ENCODE results near the gene SEL1L3.

SEL1L3 gene

GRCh38 chr4:25838526-25838925, 24.3 kb downstream of the SEL1L3 start:
- no peak for TF ChIP-seq CTCF (conservative IDR thresholded peaks at IDR 0.05)
- H3K27ac ChIP-seq: no peak overlapping the region

- TF ChIP-seq CTCF (conservative IDR thresholded peaks at IDR 0.05): no peak
- H3K27ac ChIP-seq: no peak overlapping the region
Measured at GRCh38 chr4:25837107-25837506, 25.7 kb downstream of the SEL1L3 start.

- no peak overlapping the region for H3K27ac ChIP-seq
- TF ChIP-seq CTCF (conservative IDR thresholded peaks at IDR 0.05): no peak
Measured at GRCh38 chr4:25835384-25835783, 27.4 kb downstream of the SEL1L3 start.

GRCh38 chr4:25834411-25835107, 28.2 kb downstream of the SEL1L3 start:
- H3K27ac ChIP-seq: no peak overlapping the region
- no peak for TF ChIP-seq CTCF (conservative IDR thresholded peaks at IDR 0.05)

GRCh38 chr4:25830548-25830947, 32.2 kb downstream of the SEL1L3 start:
- H3K27ac ChIP-seq: no peak overlapping the region
- TF ChIP-seq CTCF (conservative IDR thresholded peaks at IDR 0.05): no peak

- H3K27ac ChIP-seq: no peak overlapping the region
- no peak for TF ChIP-seq CTCF (conservative IDR thresholded peaks at IDR 0.05)
Measured at GRCh38 chr4:25827897-25828296, 34.9 kb downstream of the SEL1L3 start.

- H3K27ac ChIP-seq: no peak overlapping the region
- TF ChIP-seq CTCF (conservative IDR thresholded peaks at IDR 0.05): no peak
Measured at GRCh38 chr4:25827373-25827772, 35.4 kb downstream of the SEL1L3 start.
